NCI-H2081 (cell line): Measurements from ENCODE around the gene NOS1.

ENCODE experiments used
- DNase-seq, 2 experiments: peaks; one replicate each; lab custom pipeline; 2025; lab: John Stamatoyannopoulos, UW

The NOS1 gene

GRCh38 chr12:117330441-117331113 lies 30.8 kb downstream of the NOS1 start:
- DNase-seq, result no peak

- no peak for DNase-seq
These were observed 31.7 kb downstream of the NOS1 start for GRCh38 chr12:117329756-117330155.

DNA sequence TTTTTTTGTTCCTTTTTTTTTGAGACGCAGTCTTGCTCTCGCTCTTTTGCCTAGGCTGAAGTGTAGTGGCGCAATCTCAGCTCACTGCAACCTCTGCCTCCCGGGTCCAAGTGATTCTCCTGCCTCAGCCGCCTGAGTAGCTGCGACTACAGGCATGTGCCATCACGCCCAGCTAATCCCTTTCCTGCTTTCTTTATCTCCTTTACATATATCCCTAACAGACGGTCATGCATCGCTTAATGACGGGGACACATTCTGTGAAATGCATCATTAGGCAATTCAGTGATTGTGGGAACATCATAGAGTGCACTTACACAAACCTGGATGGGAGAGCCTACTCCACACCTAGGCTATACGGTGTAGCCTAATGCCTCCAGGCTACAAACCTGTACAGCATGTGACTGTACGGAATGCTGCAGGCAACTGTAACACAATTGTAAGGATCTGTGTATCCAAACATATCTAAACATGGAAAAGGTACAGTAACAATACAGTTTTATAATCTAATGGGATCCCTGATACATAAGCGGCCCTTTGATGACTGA lies 32.8 kb downstream of the NOS1 start:
- no peak for DNase-seq

DNA sequence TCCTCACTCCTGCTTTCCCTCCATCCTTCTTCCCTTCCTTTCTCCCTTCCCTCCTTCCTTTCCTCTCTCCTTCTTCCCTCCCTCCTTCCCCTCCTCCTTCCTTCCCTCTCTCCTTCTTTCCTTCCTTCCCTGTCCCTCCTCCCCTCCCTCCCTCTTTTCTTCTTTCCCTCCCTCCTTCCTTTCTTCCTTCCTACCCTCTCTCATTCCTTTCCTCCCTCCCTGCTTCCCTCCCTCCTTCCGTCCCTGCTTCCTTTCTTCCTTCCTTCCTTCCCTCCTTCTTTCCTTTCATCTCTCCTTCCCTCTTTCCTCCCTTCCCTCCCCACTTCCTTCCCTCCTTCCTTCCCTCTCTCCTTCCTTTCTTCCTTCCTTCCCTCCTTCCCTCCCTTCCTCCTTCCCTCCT lies 39.0 kb downstream of the NOS1 start:
- DNase-seq, result no peak

GRCh38 chr12:117321572-117321971 lies 39.9 kb downstream of the NOS1 start:
- DNase-seq, result no peak

GRCh38 chr12:117318591-117318990 lies 42.8 kb downstream of the NOS1 start:
- no peak for DNase-seq

DNA sequence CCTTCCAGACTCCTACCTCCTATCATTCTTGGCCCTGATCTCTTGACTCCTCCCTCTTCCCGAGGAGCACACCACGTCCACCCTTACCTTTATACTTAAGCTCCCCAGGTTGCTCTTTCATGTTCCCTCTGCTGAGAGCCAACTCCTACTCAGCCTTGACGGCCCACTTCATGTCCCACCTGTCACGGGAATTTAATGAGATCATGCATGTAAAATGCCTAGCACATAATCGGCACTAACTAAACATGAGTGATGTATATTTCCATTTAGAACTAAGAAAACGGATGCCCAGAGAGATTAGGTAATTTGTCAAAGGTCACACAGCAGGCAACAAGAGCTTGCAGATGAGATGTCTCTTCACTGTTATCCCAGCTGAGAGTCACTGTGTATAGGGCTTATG lies 45.1 kb downstream of the NOS1 start:
- no peak for DNase-seq

GRCh38 chr12:117313926-117314325 lies 47.5 kb downstream of the NOS1 start:
- DNase-seq, result no peak

- no peak for DNase-seq
These were observed 48.7 kb downstream of the NOS1 start for GRCh38 chr12:117312770-117313169.

- DNase-seq, result no peak
These were observed 52.0 kb downstream of the NOS1 start for GRCh38 chr12:117309276-117309925.

DNA sequence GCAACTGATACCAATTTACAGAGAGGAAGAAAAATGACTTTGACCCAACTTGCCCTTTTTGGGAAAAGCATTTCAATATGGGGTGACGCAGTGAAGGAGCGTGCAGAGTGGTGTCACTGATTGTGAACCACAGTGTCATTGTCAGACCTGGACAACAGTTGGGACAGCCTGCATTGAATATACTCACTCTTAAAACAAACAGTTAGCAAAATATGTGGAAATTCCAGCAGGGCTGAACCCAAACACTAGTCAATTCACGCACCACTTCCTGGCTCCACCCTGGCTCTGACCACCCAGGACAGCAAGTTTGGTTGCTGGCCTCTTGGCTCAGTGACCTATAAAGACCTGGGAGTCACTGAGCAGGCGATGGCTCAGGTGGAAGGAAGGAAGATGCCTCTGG lies 61.3 kb downstream of the NOS1 start:
- no peak for DNase-seq

DNA sequence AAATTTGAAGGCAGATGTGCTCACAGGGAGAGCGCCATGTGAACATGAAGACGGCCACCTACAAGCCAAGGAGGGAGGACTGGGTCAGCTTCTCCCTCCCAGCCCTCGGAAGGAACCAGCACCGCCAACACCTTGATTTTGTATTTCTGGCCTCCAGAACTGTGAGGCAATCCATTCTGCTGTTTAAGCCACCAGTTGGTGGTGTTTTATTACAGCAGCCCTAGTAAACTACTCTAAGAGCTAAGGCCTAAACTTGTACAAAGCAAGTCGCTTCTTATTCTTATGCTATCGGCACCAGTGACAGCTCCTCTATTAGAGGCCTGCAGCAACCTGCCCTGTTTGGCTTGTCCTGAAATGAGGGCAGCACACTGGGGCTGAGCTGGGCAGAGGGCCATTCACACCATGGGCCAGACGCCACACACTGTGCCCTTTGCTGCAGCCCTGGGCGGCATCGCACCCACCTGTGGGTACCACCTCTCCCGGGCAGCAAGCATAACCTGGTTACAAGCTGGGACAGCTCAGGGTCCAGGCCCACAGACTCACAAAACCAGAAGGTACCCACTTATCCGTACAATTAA lies 62.7 kb downstream of the NOS1 start:
- DNase-seq, result no peak

DNA sequence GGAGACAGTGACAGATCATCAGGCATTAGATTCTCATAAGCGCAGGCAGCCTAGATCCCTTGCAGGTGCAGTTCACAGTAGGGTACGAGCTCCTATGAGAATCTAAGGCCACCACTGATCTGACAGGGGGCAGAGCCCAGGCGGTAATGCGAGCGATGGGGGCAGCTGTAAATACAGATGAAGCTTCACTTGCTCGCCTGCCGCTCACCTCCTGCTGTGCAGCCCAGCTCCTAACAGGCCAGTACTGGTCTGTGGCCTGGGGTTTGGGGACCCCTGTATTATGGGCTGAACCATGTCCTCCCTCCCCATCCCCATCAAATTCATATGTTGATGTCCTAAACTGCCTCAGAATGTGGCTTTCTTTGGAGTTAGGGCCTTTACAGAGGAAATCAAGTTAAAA lies 63.2 kb downstream of the NOS1 start:
- DNase-seq, result no peak

DNA sequence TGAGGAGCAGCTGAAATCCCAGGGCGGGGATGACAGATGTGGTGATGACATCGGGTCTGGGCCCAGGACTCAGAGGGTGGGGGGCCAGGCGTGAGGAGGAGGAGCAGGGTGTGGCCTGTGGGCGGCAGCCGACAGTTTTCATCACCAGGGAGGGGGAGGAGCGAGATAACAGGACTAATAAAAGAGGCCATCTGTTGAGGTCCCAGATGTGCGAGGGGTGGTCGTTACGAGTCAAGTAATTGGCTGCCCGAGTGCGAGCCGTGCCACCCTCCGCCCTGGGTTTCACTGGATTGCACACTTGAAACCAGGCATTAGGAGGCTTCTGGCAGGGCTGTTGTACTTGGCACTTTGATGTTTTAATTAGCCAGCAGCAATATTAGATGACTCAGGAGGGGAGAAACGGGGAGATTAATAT lies 67.2 kb downstream of the NOS1 start:
- no peak for DNase-seq

- DNase-seq, result no peak
These were observed 67.9 kb downstream of the NOS1 start for GRCh38 chr12:117293510-117293909.

DNA sequence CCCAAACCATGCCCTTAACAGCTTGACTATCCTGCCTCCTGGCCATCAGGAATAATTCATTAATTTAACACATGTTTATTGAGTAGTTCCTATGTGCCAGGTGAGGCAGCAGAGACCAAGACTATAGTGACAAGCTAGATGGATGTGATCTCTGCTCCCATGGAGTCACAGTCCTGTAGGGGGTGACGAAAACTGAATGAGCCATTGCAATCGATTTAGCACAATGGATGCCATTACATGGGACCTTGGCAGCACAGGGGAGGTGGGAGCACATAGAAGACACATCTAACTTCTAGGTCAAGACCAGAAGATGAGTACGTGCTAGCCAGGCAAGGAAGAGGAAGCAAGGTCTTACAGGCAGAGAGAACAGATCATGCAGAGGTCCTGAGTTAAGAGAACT lies 68.7 kb downstream of the NOS1 start:
- DNase-seq, result no peak

DNA sequence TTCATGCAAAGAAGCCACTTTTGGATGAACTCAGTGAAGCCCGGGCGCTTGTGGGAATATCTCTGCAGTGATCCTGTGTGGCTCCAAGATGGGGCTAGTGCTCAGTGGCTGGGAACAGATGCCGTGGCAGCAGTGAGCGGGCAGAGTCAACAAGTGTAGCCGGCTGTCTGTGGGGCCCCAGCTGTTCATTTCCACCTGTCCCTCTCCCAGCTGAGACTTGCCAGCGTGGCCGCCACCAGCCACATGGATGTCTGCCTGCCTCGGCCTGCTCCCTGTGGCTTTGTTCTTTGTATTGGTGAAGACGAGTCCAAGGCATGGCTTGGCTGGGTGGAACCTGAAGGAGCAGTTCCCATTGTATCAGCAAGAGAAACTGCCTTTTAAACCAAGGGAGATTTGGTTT lies 77.3 kb downstream of the NOS1 start:
- peak in 1 of 2 experiments; percentile 25 for DNase-seq

DNA sequence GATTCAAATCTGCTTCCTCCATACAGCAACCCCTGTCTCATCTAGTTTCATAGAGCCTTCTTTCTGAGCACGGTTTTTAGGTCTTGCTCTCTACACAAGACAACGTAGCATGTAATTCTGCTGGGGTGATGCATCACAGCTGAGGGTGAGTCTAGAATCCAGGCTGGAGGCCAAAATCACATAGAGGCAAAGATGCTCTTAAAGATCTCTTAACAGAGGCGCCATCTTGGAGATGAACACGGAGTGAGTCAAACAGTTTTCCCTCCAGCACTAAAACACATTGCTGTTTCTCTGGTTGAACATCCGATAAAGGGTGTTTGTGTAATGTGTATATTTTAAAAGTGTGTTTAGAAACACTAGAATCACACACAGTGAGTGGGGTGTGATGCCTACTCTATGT lies 78.9 kb downstream of the NOS1 start:
- DNase-seq, result no peak

DNA sequence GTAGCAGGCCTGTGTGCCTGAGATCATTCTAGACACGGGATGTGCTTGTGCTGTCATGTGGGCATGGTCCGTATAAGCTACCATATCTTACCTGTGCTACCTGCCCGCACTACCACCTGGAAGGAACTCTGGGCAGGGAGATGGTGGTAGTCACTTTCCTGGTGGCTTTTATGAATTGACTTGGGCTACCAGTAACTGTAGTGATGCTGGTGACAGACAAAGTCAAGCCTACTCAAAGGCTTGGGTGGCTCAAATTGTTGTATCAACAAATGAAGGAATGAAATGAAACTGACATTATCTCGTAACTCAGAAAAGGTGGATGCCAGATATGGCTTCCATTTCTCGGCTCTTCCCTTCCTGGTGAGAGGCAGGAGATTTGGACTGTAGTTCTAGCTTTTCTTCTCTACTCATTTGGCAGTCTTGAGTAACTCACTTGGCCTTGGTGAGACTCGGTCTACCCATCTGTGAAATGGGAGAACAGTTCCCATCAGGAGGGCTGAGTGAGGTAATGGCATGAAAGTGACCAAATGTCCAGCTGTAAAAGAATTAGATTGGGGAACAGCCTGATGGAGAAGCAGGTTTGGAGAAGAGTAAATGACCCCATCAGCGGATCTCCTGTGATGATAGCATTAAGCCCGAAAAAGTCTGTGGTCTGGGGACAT lies 81.3 kb downstream of the NOS1 start:
- DNase-seq, result no peak

GRCh38 chr12:117279606-117280005 lies 81.8 kb downstream of the NOS1 start:
- no peak for DNase-seq

DNA sequence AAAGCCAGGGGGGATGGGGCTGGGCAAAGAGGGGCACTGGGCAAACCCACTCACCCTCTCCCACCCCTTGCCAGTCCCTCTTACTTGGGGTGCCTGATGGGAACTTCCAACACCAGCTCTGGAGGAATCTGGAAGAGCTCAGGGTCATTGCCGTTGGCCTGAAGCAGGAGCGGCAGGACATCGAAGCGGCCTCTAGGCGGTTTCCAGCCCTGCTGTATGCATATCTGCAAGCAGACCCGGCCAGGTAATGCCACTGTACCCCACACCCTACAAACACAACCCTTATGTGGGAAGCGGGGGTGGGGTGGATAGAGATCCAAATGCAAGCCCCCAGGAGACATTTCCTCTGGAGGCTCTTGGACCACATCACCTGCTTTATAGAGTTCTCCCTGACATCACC lies 83.6 kb downstream of the NOS1 start:
- no peak for DNase-seq

DNA sequence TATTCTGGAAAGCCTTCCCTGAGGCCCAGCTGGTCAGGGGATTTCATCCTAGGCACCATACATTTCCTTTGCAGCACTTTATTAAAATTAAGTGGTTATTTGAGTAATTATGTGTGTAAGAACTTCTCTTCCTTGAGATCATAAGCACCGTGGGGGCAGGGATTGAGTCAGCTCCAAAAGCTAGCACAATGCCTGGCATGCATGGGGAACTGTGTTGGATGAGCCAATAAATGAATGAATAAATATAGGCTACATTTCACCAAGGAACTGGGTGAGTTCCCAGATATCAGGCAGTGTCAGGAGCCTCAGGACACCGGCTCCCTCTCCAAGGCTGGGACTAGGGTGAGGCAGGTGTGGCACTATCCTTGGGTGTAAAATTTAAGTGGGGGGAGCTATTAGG lies 88.3 kb downstream of the NOS1 start:
- DNase-seq, result no peak

DNA sequence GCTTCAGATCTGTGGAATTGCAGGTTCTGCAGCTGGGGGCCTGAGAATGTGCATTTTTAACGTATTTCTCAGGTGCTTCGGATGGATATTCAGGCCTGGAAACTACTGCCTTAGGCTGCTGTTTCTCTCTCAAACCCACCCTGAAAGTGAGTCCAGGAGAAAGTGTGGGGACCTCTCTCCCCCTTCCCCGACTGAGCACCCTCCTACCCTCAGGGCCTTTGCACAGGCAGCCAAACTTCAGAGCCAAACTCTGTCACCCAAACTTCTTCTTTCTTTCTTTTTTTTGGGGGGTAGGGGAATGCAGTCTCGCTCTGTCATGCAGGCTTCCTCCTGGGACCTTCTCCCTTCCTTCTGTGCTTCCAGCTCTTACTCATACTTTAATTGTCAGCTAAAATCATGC lies 88.7 kb downstream of the NOS1 start:
- no peak for DNase-seq
